AG09309 (cell line): ENCODE measurements around the gene CLDN18.

Source experiments
- DNase-seq: peaks from one replicate; pipeline ENCODE4 v3.0.0-alpha.2; 2010; ENCODE audit warnings: low read depth
- H3K4me3 ChIP-seq: 2 replicates; pipeline ENCODE4 v1.5.1; 2011; ENCODE audit warnings: mild to moderate bottlenecking, low read depth, low read length, moderate library complexity; ENCODE audit not compliant: control insufficient read depth
- TF ChIP-seq, protein P1 (sequence below): IDR thresholded peaks from 2 replicates; pipeline ENCODE4 v1.5.1; 2011; ENCODE audit warnings: mild to moderate bottlenecking, low read depth, low read length, inconsistent platforms; ENCODE audit not compliant: insufficient read depth, control insufficient read depth; ENCODE audit errors: missing control alignments

Gene CLDN18

DNA sequence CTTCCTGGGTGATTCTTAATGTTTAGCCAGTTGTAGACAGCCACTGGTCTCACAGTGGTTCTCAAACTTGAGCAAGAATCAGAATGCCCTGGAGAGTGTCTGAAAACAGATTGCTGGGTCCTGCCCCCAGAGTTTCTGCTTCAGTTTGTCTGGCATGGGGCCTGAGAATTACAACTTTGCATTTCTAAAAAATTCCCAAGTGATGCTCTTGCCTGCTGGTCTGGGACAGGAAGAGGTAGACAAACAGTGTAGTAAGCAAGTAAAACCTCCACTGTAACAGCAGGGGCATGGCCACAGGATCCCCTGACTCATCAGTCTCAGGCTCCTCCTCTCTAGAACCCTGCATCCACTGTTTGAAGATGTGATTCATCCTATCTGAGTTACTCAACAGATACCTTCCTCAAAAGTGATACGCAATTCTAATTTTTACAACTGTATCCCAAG lies 69.0 kb downstream of the CLDN18 start:
- H3K4me3 ChIP-seq: no peak overlapping the region
- DNase-seq: peak; percentile 91
- TF ChIP-seq, protein P1, sequence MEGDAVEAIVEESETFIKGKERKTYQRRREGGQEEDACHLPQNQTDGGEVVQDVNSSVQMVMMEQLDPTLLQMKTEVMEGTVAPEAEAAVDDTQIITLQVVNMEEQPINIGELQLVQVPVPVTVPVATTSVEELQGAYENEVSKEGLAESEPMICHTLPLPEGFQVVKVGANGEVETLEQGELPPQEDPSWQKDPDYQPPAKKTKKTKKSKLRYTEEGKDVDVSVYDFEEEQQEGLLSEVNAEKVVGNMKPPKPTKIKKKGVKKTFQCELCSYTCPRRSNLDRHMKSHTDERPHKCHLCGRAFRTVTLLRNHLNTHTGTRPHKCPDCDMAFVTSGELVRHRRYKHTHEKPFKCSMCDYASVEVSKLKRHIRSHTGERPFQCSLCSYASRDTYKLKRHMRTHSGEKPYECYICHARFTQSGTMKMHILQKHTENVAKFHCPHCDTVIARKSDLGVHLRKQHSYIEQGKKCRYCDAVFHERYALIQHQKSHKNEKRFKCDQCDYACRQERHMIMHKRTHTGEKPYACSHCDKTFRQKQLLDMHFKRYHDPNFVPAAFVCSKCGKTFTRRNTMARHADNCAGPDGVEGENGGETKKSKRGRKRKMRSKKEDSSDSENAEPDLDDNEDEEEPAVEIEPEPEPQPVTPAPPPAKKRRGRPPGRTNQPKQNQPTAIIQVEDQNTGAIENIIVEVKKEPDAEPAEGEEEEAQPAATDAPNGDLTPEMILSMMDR: no peak

DNA sequence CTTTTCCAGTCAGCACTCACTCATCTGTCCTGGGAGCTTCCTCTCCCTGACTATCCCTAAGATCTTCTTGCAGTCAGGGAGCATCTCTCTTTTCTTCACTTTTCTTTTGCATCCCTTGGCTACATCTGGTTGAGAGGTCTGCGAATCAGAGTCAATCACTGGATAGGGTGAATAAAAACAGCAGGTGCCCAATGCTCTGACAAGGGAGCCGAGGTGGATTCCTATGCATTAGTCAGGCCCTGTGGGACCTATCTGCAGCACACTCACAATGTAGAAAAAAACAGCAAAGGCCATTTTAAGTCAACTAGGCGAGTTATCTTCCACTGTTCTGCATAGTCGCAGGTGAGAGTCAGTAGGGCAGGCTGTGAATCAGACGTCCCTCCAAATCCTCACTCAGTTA lies 69.9 kb downstream of the CLDN18 start:
- no peak for DNase-seq

DNA sequence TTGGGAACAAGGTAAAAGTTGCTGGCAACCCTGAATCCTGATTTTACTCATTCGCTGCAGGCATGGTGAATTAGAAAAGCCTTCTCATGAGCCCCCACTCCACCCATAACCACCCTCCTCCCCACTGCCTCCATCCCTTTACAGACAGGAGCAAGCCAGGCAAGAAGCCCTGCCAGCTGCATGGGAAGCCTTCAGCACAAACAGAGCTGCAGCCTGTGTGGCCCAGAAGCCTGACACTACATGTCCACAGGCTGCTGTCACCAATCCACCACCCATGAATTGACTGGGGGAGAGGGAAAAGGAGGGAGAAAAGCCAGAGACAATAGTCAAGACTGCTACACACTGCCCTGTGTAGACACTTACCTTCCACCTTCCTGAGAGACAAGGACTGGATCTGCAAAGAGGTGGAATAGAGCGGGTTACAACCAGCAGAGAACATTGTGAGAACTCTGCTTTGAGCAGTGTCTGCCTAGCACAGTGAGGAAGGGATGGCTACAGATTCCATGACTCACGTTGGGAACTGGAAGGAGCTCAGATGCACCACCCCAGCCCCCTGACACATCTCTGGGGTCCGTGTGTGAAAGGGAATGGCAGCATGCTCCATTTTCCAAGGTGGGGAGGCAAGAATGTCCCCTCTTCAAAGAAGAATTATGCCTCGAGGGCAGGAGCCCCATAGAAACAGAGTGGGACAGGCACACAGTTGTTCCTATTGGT lies 71.6 kb downstream of the CLDN18 start:
- TF ChIP-seq, protein P1: no peak
- no peak for DNase-seq
- no peak overlapping the region for H3K4me3 ChIP-seq

More for the DNA sequence above, 69.9 kb downstream of the CLDN18 start:
- TF ChIP-seq, protein P1: no peak
- H3K4me3 ChIP-seq: no peak overlapping the region

DNA sequence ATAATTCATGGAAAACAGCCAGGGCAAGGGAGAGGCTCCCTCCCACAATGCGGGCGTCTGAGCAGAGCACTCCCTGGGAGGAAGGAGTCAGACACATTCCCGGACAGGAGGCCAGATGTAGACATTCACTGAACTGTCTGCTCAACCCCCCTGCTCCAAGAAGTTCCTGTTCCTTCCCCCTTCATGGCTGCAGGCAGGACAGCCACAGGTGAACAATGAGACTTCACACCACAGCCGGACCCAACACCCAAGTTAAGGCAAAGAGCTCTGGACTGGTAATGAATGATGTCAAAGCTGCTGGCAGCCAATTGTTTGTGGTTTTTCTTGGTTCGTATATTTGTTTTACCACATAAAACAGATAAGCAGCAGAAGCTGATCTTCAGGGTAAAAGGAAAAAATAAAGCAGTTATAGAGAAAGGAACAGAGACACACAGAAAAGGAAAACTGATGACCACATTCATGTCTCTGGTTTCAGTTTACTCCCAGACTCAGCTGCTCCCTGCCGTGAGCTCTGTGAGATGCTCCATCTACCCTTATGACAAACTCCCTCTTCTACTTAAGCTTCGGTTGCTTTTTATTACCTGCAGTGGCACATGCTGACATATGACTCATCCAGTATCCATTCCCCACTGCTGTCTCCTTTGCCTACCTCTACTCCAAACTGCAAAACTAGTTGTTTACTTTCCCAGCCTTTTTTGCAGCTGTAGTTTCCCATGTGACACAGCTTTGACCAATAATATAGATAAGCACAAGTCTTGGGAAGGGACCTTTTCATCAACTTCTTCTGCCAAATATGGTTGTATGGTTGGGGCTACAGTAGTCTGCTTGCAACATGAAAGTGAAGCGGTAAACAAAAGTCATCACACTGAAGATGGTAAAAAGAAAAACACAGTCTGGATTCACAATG lies 72.4 kb downstream of the CLDN18 start:
- peak; percentile 62 for DNase-seq
- TF ChIP-seq, protein P1: no peak
- no peak overlapping the region for H3K4me3 ChIP-seq

DNA sequence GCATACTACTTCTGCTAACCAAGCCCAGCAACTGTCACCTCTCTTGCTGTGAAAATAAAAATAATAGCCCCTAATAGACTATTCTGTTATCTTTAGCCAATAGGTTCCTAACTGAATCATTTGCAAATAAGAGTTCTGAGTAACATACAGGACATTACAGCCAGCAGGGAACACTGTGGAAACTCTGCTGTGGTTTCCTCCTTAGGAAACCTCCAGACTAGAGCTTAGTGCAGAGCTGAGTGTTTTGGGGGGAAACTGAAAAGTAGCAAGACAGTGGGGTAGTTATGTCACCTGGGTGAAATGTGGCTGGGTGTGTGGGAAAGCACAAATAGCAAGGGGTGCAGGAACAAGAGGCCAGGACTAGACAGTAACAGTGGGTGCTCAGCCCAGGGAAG lies 73.0 kb downstream of the CLDN18 start:
- H3K4me3 ChIP-seq: no peak overlapping the region
- TF ChIP-seq, protein P1: no peak
- no peak for DNase-seq
